ENCODE data around the gene PHETA1.

PHETA1 gene

GRCh38 chr12:111351026-111351425, 17.9 kb downstream of the PHETA1 start:
- H3K4me2 ChIP-seq (ENCODE audit: low read length): no peak overlapping the region
- peaks cover 10% of the 10 kb centered on the region for H3K4me1 ChIP-seq (ENCODE audit: control insufficient read depth, low read length)
- no peaks in the 10 kb centered on the region for H3K27me3 ChIP-seq (ENCODE audit: control insufficient read depth, low read length)
- no peaks in the 10 kb centered on the region for H3F3A ChIP-seq (ENCODE audit: control insufficient read depth, insufficient read depth)
- no peak overlapping the region for H3K27ac ChIP-seq (ENCODE audit: low read depth, low read length)
- H3K9me2 ChIP-seq (replicated peaks; ENCODE audit: control insufficient read depth, low read length): no peaks in the 10 kb centered on the region
- H3K79me2 ChIP-seq (ENCODE audit: control insufficient read depth, low read length): no peaks in the 10 kb centered on the region
- no peak overlapping the region for H3K4me3 ChIP-seq (ENCODE audit: low read length)
- no peaks in the 10 kb centered on the region for H4K20me1 ChIP-seq (ENCODE audit: control insufficient read depth, insufficient read depth, low read depth, low read length)
- TF ChIP-seq CTCF (IDR thresholded peaks at IDR 0.05; ENCODE audit: low read depth, low read length, poor library complexity, severe bottlenecking): no peak
- no peak for TF ChIP-seq EZH2phosphoT487 (IDR thresholded peaks at IDR 0.05; ENCODE audit: borderline replicate concordance, low read length)
- H3K36me3 ChIP-seq (ENCODE audit: control insufficient read depth, low read length): no peaks in the 10 kb centered on the region
- peaks cover 17% of the 10 kb centered on the region for H3K9me3 ChIP-seq (ENCODE audit: control insufficient read depth, insufficient read depth, low read length)

GRCh38 chr12:111349748-111350520, 19.0 kb downstream of the PHETA1 start:
- Histone ChIP-seq H3K79me2 (ENCODE audit: control insufficient read depth, low read length) (no peaks in the 10 kb centered on the region), H3F3A (ENCODE audit: control insufficient read depth, insufficient read depth) (no peaks in the 10 kb centered on the region), H4K20me1 (ENCODE audit: control insufficient read depth, insufficient read depth, low read depth, low read length) (no peaks in the 10 kb centered on the region), H3K4me2 (ENCODE audit: low read length) (no peak overlapping the region), H3K27me3 (ENCODE audit: control insufficient read depth, low read length) (no peaks in the 10 kb centered on the region), H3K36me3 (ENCODE audit: control insufficient read depth, low read length) (no peaks in the 10 kb centered on the region), H3K4me3 (ENCODE audit: low read length) (no peak overlapping the region), H3K27ac (ENCODE audit: low read depth, low read length) (no peak overlapping the region), H3K4me1 (ENCODE audit: control insufficient read depth, low read length) (peaks cover 2% of the 10 kb centered on the region), H3K9me3 (ENCODE audit: control insufficient read depth, insufficient read depth, low read length) (peaks cover 17% of the 10 kb centered on the region), H3K9me2 (replicated peaks; ENCODE audit: control insufficient read depth, low read length) (no peaks in the 10 kb centered on the region)
- TF ChIP-seq CTCF (IDR thresholded peaks at IDR 0.05; ENCODE audit: low read depth, low read length, poor library complexity, severe bottlenecking) (no peak), EZH2phosphoT487 (IDR thresholded peaks at IDR 0.05; ENCODE audit: borderline replicate concordance, low read length) (no peak)

- Histone ChIP-seq H3K4me3 (ENCODE audit: low read length) (no peak overlapping the region), H3K36me3 (ENCODE audit: control insufficient read depth, low read length) (no peaks in the 10 kb centered on the region), H3K9me3 (ENCODE audit: control insufficient read depth, insufficient read depth, low read length) (peaks cover 17% of the 10 kb centered on the region), H3K79me2 (ENCODE audit: control insufficient read depth, low read length) (no peaks in the 10 kb centered on the region), H3K4me2 (ENCODE audit: low read length) (no peak overlapping the region), H3K27me3 (ENCODE audit: control insufficient read depth, low read length) (no peaks in the 10 kb centered on the region), H3K27ac (ENCODE audit: low read depth, low read length) (no peak overlapping the region), H3K4me1 (ENCODE audit: control insufficient read depth, low read length) (no peaks in the 10 kb centered on the region), H3F3A (ENCODE audit: control insufficient read depth, insufficient read depth) (no peaks in the 10 kb centered on the region), H4K20me1 (ENCODE audit: control insufficient read depth, insufficient read depth, low read depth, low read length) (no peaks in the 10 kb centered on the region), H3K9me2 (replicated peaks; ENCODE audit: control insufficient read depth, low read length) (no peaks in the 10 kb centered on the region)
- TF ChIP-seq CTCF (IDR thresholded peaks at IDR 0.05; ENCODE audit: low read depth, low read length, poor library complexity, severe bottlenecking) (no peak), EZH2phosphoT487 (IDR thresholded peaks at IDR 0.05; ENCODE audit: borderline replicate concordance, low read length) (no peak)
Observed at GRCh38 chr12:111349101-111349747, 19.7 kb downstream of the PHETA1 start.
